Nephron (organoid): ENCODE results near the gene OR52N1.

Source experiments
- H3K27ac Mint-ChIP-seq, 3 experiments: 2 replicates each; pipeline ENCODE4 v1.8.0; 2020; ENCODE audit warnings: mixed read lengths in 3 of 3, mild to moderate bottlenecking in 2 of 3, moderate library complexity in 1 of 3
- H3K27me3 Mint-ChIP-seq: 2 replicates; pipeline ENCODE4 v1.8.0; 2021; ENCODE audit warnings: low read depth, mild to moderate bottlenecking, moderate library complexity, mixed read lengths
- H3K36me3 Mint-ChIP-seq: 2 replicates; pipeline ENCODE4 v1.8.0; 2020; ENCODE audit warnings: low read depth, mixed read lengths
- H3K4me1 Mint-ChIP-seq: 2 replicates; pipeline ENCODE4 v1.8.0; 2020; ENCODE audit warnings: mixed read lengths
- H3K4me3 Mint-ChIP-seq, 3 experiments: 2 replicates each; pipeline ENCODE4 v1.8.0; 2020; ENCODE audit warnings: mild to moderate bottlenecking in 3 of 3, mixed read lengths in 3 of 3, moderate library complexity in 2 of 3
- H3K9me3 Mint-ChIP-seq: 2 replicates; pipeline ENCODE4 v1.8.0; 2020; ENCODE audit warnings: mixed read lengths
- CTCF ChIP-seq, 3 experiments: fragments of 200-600 bp; sonication (generic); IDR thresholded peaks; one replicate each; pipeline ENCODE4 v1.5.0; 2021; ENCODE audit warnings: antibody characterized with exemption in 3 of 3; ENCODE audit not compliant: unreplicated experiment in 3 of 3

The OR52N1 gene

DNA sequence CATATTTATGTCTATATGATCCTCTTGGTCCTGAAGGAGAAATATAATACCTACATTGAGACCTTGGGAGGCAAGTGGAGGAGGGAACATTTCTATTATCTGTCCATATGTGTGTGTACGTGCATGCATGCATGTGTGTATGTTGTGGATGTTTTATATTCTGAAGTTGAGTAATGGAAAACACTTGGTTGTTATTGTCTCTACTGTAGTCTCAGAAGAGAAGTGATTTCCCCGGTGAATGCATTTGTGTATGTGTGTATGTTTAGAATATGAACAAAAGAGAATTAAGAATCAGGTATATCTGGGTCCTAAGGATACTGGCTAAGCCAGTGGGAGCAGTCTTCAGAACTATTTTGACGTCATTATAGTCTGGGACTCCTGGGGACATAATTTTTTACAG, at the start of gene OR52N1:
Gene OR52N1, minus strand, starts transcription at position 101 of the 400 bp plus-strand sequence. CDS start 2,449 bp downstream, outside the sequence.
- TF ChIP-seq CTCF (IDR thresholded peaks at IDR 0.05; ENCODE audit: unreplicated experiment in 3 of 3) = no peak
- no peaks in the 10 kb centered on the region for H3K4me1 Mint-ChIP-seq
- H3K4me3 Mint-ChIP-seq = no peak within 1 kb of the TSS
- H3K36me3 Mint-ChIP-seq = no peaks in the 10 kb centered on the region
- H3K9me3 Mint-ChIP-seq = no peaks in the 10 kb centered on the region
- H3K27me3 Mint-ChIP-seq = no peaks in the 10 kb centered on the region
- H3K27ac Mint-ChIP-seq = no peak within 1 kb of the TSS

DNA sequence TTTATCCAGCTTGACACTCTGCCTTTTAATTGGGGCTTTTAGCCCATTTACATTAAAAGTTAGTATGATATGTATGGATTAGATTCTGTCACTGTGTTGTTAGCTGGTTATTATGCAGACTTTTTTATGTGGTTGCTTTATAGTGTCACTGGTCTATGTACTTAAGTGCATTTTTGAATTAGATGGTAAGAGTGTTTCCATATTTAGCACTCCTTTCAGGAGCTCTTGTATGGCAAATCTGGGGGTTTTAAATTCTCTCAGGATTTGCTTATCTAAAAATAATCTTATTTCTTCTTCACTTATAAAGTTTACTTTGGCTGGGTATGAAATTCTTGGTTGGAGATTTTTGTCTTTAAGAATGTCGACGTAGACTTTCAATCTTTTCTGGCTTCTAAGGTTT, 46.6 kb upstream of the OR52N1 start:
- Mint-ChIP-seq H3K4me3 (no peak overlapping the region), H3K9me3 (peaks cover 5% of the 10 kb centered on the region), H3K36me3 (no peaks in the 10 kb centered on the region), H3K27ac (no peak overlapping the region), H3K27me3 (no peaks in the 10 kb centered on the region), H3K4me1 (no peaks in the 10 kb centered on the region)
- TF ChIP-seq CTCF (IDR thresholded peaks at IDR 0.05; ENCODE audit: unreplicated experiment in 3 of 3) = no peak

DNA sequence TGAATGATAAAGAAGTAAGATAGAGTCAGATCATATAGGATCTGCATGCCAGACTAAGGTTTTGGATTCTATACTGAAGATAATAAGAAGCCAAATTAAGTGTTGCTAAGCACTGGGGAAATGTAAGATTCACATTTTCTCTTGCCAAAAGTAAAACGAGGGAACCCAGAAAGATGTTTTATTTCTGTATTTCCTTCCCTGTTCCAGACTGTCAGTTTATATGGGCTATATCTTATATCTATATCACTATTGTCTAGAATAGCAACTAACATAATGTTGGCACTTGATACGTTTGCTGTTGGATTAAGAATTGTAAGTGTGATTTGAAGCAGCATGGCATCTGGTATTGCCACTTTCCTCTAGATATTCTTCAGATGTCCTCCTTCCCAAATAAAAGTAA, 42.4 kb upstream of the OR52N1 start:
- no peak overlapping the region for H3K4me3 Mint-ChIP-seq
- no peak for TF ChIP-seq CTCF (IDR thresholded peaks at IDR 0.05; ENCODE audit: unreplicated experiment in 3 of 3)
- H3K27me3 Mint-ChIP-seq = no peaks in the 10 kb centered on the region

GRCh38 chr11:5831196-5831829, 40.2 kb upstream of the OR52N1 start:
- Mint-ChIP-seq H3K27me3 (no peaks in the 10 kb centered on the region), H3K4me3 (no peak overlapping the region), H3K9me3 (peaks cover 2% of the 10 kb centered on the region), H3K27ac (no peak overlapping the region), H3K4me1 (no peaks in the 10 kb centered on the region), H3K36me3 (no peaks in the 10 kb centered on the region)
- TF ChIP-seq CTCF (IDR thresholded peaks at IDR 0.05; ENCODE audit: unreplicated experiment in 3 of 3) = no peak

More for the DNA sequence above, 42.4 kb upstream of the OR52N1 start:
- Mint-ChIP-seq H3K9me3 (peaks cover 2% of the 10 kb centered on the region), H3K36me3 (no peaks in the 10 kb centered on the region), H3K27ac (no peak overlapping the region), H3K4me1 (no peaks in the 10 kb centered on the region)

DNA sequence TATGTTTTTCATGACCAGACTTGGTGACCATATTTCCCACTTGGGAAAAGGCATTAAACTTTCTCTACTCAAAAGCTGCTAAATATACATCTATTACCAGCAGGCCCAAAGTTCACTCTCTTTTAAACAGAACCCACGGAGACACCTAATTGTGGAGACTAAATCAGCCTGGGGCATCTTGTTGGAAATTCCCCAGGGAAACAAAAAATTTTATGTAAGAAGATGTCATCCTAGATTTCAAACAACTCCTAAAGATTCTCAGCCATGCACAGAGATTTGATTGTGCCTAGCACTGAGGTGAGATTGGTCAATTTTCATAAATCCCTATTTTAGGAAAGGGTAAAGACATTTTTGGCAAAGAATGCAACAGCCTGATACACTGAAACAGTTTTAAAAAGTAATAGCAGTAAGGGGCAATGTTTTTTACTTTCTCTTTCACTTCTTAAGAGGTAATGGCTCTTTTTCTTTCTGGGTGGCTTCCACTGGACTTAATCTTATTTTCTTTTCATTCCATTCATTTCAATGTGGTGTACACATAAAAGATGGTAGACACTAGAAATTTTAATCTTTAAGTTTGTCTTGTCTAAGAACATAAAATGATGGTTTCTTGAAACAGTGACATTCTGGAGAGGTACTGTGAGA, 27.3 kb upstream of the OR52N1 start:
- Mint-ChIP-seq H3K4me1 (no peaks in the 10 kb centered on the region), H3K27me3 (peaks cover 6% of the 10 kb centered on the region), H3K27ac (no peak overlapping the region), H3K4me3 (no peak overlapping the region), H3K36me3 (no peaks in the 10 kb centered on the region), H3K9me3 (no peaks in the 10 kb centered on the region)
- TF ChIP-seq CTCF (IDR thresholded peaks at IDR 0.05; ENCODE audit: unreplicated experiment in 3 of 3) = no peak

GRCh38 chr11:5815534-5815933, 24.5 kb upstream of the OR52N1 start:
- H3K27ac Mint-ChIP-seq = no peak overlapping the region
- no peaks in the 10 kb centered on the region for H3K4me1 Mint-ChIP-seq
- TF ChIP-seq CTCF (IDR thresholded peaks at IDR 0.05; ENCODE audit: unreplicated experiment in 3 of 3) = no peak
- H3K9me3 Mint-ChIP-seq = no peaks in the 10 kb centered on the region
- no peaks in the 10 kb centered on the region for H3K36me3 Mint-ChIP-seq
- H3K27me3 Mint-ChIP-seq = peaks cover 3% of the 10 kb centered on the region
- no peak overlapping the region for H3K4me3 Mint-ChIP-seq
